ENCODE results near the gene AFF2.

- TF ChIP-seq CTCF (IDR thresholded peaks at IDR 0.05; ENCODE audit: low read length) (no peak), EZH2phosphoT487 (IDR thresholded peaks at IDR 0.05; ENCODE audit: low read length) (no peak)
These were observed 109.3 kb downstream of the AFF2 start for GRCh38 chrX:148609515-148610327.
